Measurements from ENCODE around the gene MIF4GD.
"Not testable (repeated sequence)": the region's sequence is repeated elsewhere in the genome, so short reads cannot be mapped to it uniquely, and the experiment has no call there.

MIF4GD gene

GRCh38 chr17:75288359-75288758 is 17.3 kb upstream of the MIF4GD start:
- no peak for DNase-seq

DNA sequence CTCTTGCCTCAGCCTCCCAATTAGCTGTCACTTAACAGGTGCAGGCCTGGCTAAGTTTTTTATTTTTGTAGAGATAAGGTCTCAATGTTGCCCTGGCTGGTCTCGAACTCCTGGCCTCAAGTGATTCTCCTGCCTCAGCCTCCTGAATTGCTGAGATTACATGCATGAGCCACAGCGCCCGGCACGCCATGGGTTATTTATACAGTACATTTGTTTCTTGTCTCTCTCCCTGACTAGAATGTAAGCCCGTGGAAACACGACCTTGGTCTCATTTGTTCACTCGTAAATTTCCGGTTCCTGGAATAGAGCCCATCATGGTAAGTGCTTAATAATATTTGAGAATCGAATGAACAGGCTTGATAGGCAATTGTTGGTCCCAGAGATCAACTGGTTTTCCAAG is 16.2 kb upstream of the MIF4GD start:
- no peak for DNase-seq

DNA sequence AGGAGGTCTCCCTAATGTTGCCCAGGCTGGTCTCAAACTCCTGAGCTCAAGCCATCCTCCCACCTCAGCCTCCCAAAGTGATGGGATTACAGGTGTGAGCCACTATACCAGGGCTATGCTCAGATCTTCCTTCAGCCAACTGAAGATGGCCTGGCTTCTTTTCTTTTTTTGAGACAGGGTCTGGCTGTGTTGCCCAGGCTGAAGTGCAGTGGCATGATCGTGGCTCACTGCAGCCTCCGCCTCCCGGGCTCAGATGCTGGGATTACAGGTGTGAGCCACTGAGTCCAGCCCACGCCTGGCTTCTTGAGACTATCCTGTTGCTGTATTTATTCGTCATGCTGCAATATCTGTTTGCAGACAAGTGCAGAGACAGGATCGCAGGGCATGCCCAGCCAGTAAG is 14.1 kb upstream of the MIF4GD start:
- DNase-seq, result no peak

GRCh38 chr17:75280189-75280588 is 9.2 kb upstream of the MIF4GD start:
- not testable (repeated sequence) for DNase-seq

- no peak for DNase-seq
These were observed 6.6 kb upstream of the MIF4GD start for GRCh38 chr17:75277664-75278071.

GRCh38 chr17:75273977-75274708 is 3.1 kb upstream of the MIF4GD start:
- no peak for DNase-seq

DNA sequence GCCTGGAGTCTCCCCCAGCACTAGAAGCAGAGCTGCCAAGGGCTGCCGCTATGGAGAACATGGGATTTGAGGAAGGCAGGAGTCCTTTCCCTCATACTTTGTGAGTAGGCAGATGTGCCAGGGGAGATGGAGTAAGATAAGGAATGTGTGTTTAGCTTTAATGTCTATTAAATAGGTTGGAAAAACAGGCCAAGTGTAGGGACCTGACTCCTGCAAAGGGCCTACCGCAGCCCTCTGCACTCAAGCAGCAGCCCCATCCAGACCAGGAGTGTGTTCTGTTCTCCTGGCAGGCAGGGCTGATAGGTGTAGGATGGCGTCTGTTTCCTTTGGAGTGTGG is 1.8 kb upstream of the MIF4GD start:
- no peak for DNase-seq

DNA sequence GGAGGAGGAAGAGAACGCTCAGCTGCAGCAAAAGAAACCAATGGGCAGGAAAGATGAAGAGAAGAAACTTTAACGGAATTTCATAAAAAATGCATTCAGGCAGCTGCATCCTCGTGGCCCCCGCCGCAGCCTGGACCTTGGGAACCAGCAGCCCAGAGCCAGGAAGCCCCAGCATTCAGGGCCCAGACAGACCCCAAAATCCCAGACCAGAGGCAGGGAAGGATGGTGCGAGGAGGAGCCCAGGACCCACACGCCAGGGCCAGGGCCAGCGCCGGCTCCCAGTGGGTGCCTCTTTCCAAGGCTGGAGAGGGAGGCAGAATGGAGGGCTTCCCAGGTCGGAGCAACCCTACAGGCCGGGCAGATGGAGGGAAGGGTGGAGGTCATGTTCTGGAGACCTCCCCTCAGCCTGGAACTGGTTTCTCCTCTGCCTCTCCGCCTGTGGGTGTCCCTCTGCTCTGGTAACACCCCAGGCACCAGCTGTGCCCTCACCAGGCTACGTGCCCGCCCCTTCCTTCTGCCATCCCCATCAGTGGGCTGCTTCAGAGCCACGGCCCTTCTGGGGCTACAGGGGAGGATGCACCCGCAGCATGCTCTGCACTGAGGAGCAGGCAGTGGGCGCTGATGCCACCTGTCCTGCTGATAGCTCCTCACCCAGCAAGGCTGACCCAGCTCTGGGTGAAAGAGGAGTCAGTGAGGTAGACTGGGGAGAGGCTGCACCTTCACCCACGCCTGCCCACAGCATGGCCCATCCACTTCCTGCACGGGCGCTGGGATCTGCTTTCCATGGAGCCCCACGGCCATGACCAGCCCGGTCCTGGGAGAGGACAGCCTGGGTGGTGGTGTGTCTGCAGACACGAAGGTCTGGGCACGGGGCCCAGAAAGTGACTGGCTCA is 1.2 kb upstream of the MIF4GD start:
- no peak for DNase-seq

DNA sequence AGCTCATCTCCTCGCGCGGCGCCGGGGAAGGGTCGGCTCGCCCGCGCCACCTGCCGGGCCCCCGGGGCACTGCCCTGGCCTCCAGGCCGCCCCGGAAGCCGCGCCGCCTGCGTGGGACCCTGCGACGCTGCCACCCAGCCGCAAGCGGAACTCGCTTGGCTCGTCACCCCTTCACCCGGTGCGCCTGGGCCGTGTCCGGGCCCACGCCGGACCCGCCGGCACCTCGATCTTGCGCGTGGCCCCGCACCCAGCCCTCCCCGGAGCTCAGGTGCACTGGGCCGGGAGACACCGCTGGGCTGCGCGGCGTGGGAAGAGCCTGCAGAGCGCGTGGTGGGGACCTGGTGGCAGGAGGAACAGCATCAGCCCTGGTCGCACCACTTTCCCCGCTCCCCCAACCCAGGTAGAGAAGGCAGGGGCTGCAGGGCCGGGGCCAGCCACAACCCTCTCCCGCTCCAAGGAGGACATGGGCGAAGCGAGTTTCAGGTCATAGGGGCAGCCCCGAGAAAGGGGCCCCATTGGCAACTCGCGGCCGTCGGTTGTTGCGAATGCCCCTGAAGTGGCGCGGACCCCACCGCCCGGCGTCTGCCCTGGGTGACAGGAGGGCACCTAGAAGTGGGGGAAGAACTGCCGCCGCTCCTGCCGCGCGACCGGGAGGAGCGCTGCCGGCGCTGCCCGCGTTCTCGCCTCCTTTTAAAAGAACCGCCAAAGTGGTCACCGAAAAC is 363 bp upstream of the MIF4GD start:
- DNase-seq, result no peak

DNA sequence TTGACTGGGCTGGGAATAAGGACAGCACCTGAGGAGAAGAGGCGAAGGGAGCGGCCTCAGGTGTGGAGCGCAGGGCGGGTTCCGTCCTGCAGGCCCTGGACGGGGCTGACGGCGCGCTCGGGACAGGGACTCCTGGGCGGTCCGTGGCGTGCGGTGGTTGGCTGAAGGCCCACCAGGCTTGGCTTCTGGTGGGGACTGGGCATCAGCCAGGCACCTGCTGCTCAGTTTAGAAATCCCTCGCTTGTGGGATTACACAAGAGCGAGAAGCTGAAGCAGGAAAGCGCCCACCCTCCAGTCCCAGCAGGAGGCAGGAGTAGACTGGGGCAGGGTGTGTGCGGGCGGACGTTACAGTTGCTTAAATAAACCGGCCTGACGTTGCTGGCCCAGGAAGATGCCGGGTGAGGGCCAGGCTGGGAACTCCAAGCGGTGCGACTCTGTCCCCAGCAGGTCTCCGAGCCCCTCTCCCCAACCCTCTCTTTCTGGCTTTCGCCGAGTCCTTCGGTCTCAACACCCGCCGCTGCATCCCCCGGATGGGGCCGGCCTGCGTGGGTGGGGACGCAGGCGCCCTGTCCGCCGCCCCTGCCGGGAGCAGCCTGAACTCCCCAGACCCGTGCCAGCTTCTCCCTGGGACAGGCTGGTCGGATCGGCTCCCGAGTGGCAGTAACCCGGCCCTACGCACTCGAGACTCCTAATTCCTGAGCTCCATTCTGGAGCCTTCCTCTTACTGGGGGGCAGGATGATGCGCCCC is 639 bp downstream of the MIF4GD start:
- DNase-seq, result no peak

DNA sequence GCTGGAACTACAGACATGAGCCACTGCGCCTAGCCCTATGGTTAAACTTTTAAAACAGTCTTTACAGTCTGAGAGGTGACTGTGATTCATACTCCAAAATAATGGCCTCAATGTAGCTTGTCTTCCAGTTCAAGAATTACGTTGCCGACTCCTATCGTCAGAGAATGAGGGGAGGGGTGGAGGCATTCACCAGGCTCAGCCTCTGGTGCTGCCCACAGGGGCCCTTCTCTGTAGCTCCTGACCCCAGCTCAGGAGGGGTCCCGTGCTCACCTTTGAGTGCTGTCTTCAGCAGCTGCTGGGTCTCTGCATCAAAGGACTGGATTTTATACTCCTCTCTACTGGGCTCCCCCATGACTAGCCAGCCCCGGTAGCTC is 1.2 kb downstream of the MIF4GD start:
- no peak for DNase-seq

DNA sequence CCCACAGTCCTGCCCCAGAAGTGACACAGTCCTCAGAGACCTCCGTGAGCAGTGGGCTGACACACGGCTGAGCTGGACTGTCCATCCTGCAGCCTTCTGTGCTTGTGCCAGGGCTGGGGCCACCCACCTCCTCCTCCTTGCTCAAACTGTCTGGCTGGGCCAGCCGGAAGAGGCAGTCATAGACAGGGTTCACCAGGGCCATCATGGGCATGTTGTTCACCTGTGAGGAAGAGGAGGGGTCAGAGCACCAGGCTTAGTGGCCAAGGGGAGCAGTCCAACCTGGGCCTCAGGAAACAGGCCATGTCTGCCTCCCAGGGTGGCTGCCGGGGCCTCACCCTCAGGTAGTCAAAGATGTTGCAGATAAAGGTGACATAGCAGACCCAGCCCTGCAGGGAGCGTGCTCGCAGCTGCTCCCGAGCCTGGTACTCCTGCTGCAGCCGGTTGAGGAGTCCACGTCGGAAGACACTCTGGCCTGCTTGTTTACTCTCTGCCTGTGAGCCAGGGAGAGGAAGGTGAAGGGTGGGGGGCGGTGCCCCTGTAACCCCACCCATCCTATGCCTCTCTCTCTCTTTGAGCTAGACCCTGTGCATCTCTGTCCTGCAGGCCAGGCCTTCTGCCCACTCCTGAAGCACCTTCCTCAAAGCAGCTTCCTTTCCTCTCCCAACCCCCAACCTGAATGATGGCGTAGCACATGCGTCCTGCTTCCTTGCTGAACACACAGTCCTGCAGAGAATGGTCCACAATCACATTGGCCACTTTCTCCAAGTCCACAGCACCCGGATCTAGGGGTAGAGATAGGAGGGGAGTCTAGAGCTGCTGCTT is 3.4 kb downstream of the MIF4GD start:
- peak; percentile 32 for DNase-seq

GRCh38 chr17:75267153-75267410 is 3.9 kb downstream of the MIF4GD start:
- no peak for DNase-seq

DNA sequence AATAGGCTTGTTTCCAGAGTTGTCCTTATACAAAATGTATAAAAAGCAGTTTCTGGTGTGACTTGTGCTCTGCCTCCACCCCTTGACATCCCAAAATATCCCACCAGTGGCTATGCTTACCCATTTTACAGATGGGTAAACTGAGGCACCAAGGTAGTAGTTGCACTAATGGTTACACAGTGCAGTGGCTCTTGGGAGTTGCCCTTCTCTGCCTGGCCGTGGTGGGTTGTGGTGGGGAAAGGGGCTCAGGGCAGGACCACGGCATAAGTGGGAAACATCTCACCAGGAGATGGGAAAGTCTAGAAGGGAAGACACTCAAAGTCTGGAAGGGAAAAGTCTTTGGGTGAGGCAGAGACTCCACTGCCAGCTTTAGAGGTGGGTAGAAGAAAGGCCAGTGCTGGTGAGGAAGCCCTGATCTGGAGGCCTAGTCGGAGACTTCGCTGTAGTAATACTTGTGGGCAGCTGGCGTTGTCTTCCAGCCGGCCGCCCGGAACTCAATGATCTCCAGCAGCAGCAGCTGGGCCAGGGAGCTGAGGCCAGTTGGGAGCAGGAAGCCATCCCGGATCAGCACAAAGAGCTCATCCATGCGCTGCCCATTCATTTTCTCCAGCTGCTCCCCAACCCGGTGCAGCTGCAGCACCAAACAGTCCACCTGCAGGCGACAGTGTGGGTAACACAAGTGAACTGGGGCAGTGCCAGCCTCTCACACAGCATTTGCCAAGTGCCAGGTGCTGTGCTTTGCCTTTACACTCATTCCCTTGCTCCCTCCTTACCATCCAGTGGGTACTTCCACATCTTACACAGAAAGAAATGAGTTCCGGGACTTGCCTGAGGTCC is 4.5 kb downstream of the MIF4GD start:
- no peak for DNase-seq

DNA sequence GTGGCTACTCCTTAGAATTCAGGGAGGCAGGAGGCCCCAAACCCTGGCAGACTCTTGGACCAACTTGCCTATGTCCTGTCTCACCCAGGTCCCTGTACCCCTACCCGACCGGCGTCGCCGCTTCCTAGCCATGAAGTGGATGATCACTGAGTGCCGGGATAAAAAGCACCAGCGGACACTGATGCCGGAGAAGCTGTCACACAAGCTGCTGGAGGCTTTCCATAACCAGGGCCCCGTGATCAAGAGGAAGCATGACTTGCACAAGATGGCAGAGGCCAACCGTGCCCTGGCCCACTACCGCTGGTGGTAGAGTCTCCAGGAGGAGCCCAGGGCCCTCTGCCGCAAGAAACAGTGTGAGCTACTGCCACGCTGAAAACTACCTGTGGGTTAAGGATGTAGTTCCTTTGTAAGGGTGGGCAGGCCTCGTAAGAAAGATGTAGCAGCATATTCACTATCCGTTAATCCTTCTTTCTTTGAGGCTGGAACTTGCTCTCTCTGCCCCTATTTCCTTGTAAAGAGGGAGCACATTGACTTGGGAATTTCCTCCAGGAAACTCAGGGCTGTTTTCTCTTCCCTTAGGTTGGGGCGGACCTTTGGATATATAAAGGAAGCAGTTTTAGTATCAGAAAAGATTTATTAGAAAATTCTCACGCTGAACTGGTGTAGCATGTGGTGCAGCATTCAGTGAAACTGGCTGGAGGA is 5.3 kb downstream of the MIF4GD start:
- no peak for DNase-seq

GRCh38 chr17:75263055-75263454 is 8.0 kb downstream of the MIF4GD start:
- DNase-seq, result no peak

- DNase-seq, result no peak
These were observed 8.9 kb downstream of the MIF4GD start for GRCh38 chr17:75262112-75262606.

DNA sequence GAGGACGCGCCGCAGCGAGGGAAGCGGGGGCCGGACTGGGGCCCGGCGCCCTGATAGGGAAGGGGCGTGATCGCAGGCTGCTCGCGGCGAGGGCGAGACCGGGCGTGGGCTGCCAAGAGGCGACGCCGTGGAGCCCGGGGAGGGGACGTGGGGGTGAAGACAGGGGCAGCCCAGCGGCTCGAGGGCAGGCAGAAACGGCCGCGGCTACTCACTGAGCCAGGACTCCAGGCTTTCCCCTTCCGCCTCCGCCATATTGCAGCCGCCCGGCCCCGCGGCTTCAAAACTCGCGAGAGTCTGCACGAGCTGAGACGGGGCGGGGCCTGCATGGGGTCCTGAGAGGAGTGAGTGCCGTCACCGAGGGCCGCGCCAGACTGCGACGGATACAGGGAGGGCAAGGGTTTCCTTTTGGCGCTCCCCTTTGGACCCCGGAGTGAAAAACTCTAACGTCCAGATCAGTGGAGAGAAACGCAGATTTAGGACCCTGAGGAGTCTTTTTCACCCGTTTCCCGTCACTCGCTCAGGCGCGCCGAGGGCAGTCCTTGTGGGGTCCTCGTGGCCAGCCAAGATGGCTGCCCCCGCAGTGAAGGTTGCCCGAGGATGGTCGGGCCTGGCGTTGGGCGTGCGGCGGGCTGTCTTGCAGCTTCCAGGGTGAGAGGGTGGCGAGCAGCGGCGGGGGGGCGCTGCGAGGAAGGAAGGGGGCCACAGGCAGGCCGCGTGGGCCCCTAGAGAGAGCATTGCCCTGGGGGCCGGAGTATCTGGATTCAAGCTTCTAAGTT is 9.5 kb downstream of the MIF4GD start, which contains the start of the genes GGA3 and MRPS7:
Gene GGA3, minus strand, starts transcription at position 271 of the 776 bp plus-strand sequence. Its CDS starts 19 bp downstream, at position 252.
Gene MRPS7, plus strand, starts transcription at position 544 of the 776 bp plus-strand sequence. Its CDS starts 22 bp downstream, at position 566.
- DNase-seq, result peak; percentile 76

GRCh38 chr17:75260641-75261335 is 10.2 kb downstream of the MIF4GD start:
- no peak for DNase-seq

All from NCI-H2029 treated with DMSO at 0.1 percent for 48 hours (cell line).